GM12878 (cell line): ENCODE measurements around the gene DEUP1. TPM values are rescaled to one million over a fixed set of nuclear protein-coding genes. Genes with fewer than 3 reads are reported as not detected.

ENCODE experiments used
- ATAC-seq: fragments of 200-7000 bp; cut with Tn5 transposase; 3 replicates; pipeline ENCODE4 v1.9.1; 2020; ENCODE audit warnings: mild to moderate bottlenecking, moderate library complexity
- BruUV-seq: library from RNA; stranded (reverse); fragments of 400-500 nt; replicated peaks from 2 replicates; lab custom pipeline; 2021; lab: Mats Ljungman, UMichigan
- CTCF ChIA-PET: fragments of 300-600 bp; sonication (Branson Sonifier 250); formaldehyde crosslinking; extraction: SDS; loops from one replicate; lab custom pipeline; 2021; ENCODE audit warnings: inconsistent platforms; lab: Yijun Ruan, JAX
- POLR2A ChIA-PET: fragments of 350-600 bp; formaldehyde crosslinking; extraction: SDS; loops from one replicate; lab custom pipeline; 2021; ENCODE audit warnings: inconsistent platforms; lab: Charles Lee
- RAD21 ChIA-PET: fragments of 300-600 bp; sonication (Branson Sonifier 250); formaldehyde crosslinking; loops from one replicate; lab custom pipeline; 2023; ENCODE audit warnings: antibody characterized with exemption; ENCODE audit not compliant: unreplicated experiment; lab: Charles Lee
- SMC1A ChIA-PET: fragments of 300-600 bp; sonication (Branson Sonifier 250); formaldehyde crosslinking; loops from one replicate; lab custom pipeline; 2023; ENCODE audit not compliant: unreplicated experiment, uncharacterized antibody; lab: Charles Lee
- DNase-seq: peaks from one replicate; pipeline ENCODE4 v3.0.0-alpha.2; 2011; ENCODE audit warnings: low read depth, low spot score
- FAIRE-seq: peaks from 3 replicates; lab custom pipeline; 2011; peaks lifted over from hg19 to GRCh38; lab: Jason Lieb, UNC
- H2AFZ ChIP-seq: 2 replicates; pipeline ENCODE4 v1.6.0; 2011; ENCODE audit warnings: low read depth, low read length, control low read depth; ENCODE audit not compliant: control insufficient read depth
- H3K27ac ChIP-seq: 2 replicates; pipeline ENCODE4 v1.5.1; 2011; ENCODE audit warnings: control low read depth; ENCODE audit not compliant: control insufficient read depth, insufficient read depth
- H3K27me3 ChIP-seq, 2 experiments: replicated peaks in 1 of 2; 2 replicates each; pipeline versions ENCODE4 v1.6.0 to v1.6.1; 2011; ENCODE audit warnings: low read length in 1 of 2; ENCODE audit not compliant: control insufficient read depth in 2 of 2, insufficient read depth in 2 of 2
- H3K36me3 ChIP-seq, 2 experiments: 2 replicates each; pipeline ENCODE4 v1.5.1; 2011; ENCODE audit warnings: low read length in 1 of 2; ENCODE audit not compliant: control insufficient read depth in 2 of 2, insufficient read depth in 2 of 2
- H3K4me1 ChIP-seq: 2 replicates; pipeline ENCODE4 v1.6.1; 2011; ENCODE audit warnings: mild to moderate bottlenecking, low read length, moderate library complexity, mixed read lengths; ENCODE audit not compliant: control insufficient read depth, insufficient read depth
- H3K4me2 ChIP-seq: 2 replicates; pipeline ENCODE4 v1.6.0; 2011; ENCODE audit warnings: control low read depth; ENCODE audit not compliant: control insufficient read depth, insufficient read depth
- H3K4me3 ChIP-seq: fragments of 200-600 bp; sonication (generic); 2 replicates; pipeline ENCODE4 v1.5.1; 2016
- H3K79me2 ChIP-seq: 2 replicates; pipeline ENCODE4 v1.6.0; 2011; ENCODE audit warnings: low read length; ENCODE audit not compliant: control insufficient read depth, insufficient read depth
- H3K9ac ChIP-seq: 2 replicates; pipeline ENCODE4 v1.8.0; 2011; ENCODE audit warnings: low read length, control low read depth, mixed read lengths; ENCODE audit not compliant: control insufficient read depth, insufficient read depth
- H3K9me3 ChIP-seq: replicated peaks from 3 replicates; pipeline ENCODE4 v1.5.1; 2011; ENCODE audit warnings: mild to moderate bottlenecking, low read length; ENCODE audit not compliant: control insufficient read depth, insufficient read depth
- H4K20me1 ChIP-seq: 2 replicates; pipeline ENCODE4 v1.6.0; 2011; ENCODE audit not compliant: control insufficient read depth, insufficient read depth
- BRCA1 ChIP-seq: IDR thresholded peaks from 2 replicates; pipeline ENCODE4 v1.6.1; 2011; ENCODE audit warnings: low read depth, low read length, improper control_type of control experiment
- ESRRA ChIP-seq: IDR thresholded peaks from 2 replicates; pipeline ENCODE4 v1.6.1; 2012; ENCODE audit warnings: mild to moderate bottlenecking, low read length, improper control_type of control experiment
- IKZF1 ChIP-seq: fragments of 450-650 bp; conservative IDR thresholded peaks from 2 replicates; pipeline ENCODE4 v1.6.1; 2017; ENCODE audit warnings: antibody characterized with exemption, mild to moderate bottlenecking
- NBN ChIP-seq: fragments of 450-650 bp; IDR thresholded peaks from 2 replicates; pipeline ENCODE4 v1.6.1; 2016
- NFIC ChIP-seq: IDR thresholded peaks from 2 replicates; pipeline ENCODE4 v1.6.1; 2012; ENCODE audit warnings: low read depth, mild to moderate bottlenecking, inconsistent platforms, low read length, moderate library complexity
- ZNF207 ChIP-seq: fragments of 450-650 bp; IDR thresholded peaks from 2 replicates; pipeline ENCODE4 v1.6.1; 2014; ENCODE audit warnings: antibody characterized with exemption, mild to moderate bottlenecking, borderline replicate concordance
- WGBS: methylation state at CpG from one replicate; pipeline ENCODE4 v1.1.6; 2016; ENCODE audit warnings: low lambda C conversion rate; ENCODE audit not compliant: insufficient replicate concordance, insufficient coverage; ENCODE audit errors: missing lambda C conversion rate; 5-methylcytosine and 5-hydroxymethylcytosine counted together
- in situ Hi-C: fragments of 300-500 bp; cut with MboI; formaldehyde crosslinking; loops from 9 replicates; pipeline ENCODE4 v1.14.3; 2018; ENCODE audit warnings: mixed read lengths
- intact Hi-C: fragments of 100-400 bp; cut with micrococcal nuclease; formaldehyde crosslinking; loops from one replicate; pipeline ENCODE4 v1.14.2; 2022; ENCODE audit not compliant: unreplicated experiment
- polyA plus RNA-seq, 11 experiments: library from polyadenylated mRNA; depleted of rRNA in 4 of 11; unstranded in 6 of 11; stranded (reverse) in 5 of 11; fragments of >200 nt; fragmentation: Nextera tagmentation in 4 of 11; fragmentation: Illumina TruSeq in 1 of 11; extraction: Ambion mirVana in 4 of 11; extraction: Trizol in 1 of 11; gene quantifications; 1 replicate in 1 of 11; 2 replicates in 10 of 11; pipeline versions ENCODE4 v1.2.1 to v1.2.3, GENCODE V29; 2011 to 2016; ENCODE audit warnings: inconsistent platforms in 2 of 11, missing spikeins in 2 of 11, low read depth in 1 of 11
- total RNA-seq, 4 experiments: library from RNA; depleted of rRNA in 3 of 4; stranded (reverse); fragments of >200 nt in 3 of 4; fragmentation: Illumina TruSeq in 1 of 4; extraction: Trizol in 1 of 4; gene quantifications; 2 replicates each; pipeline versions ENCODE4 v1.2.1 to v1.2.3, GENCODE V29; 2013 to 2021
- TF ChIP-seq, protein P1 (sequence below): IDR thresholded peaks from 2 replicates; pipeline ENCODE4 v1.6.1; 2012; ENCODE audit warnings: low read depth, low read length, improper control_type of control experiment
- TF ChIP-seq, protein P2 (sequence below): fragments of 450-650 bp; IDR thresholded peaks from 2 replicates; pipeline ENCODE4 v1.6.1; 2017; ENCODE audit warnings: low read depth, mild to moderate bottlenecking, moderate library complexity
- TF ChIP-seq, protein P3 (sequence below): IDR thresholded peaks from 2 replicates; pipeline ENCODE4 v1.6.1; 2012; ENCODE audit warnings: low read length, inconsistent platforms

The DEUP1 gene
- total and polyA plus RNA-seq, 10 of the 15 experiments (the other 5 are each of a cell fraction or from before 2014, with no cell fraction given), result 0.12 TPM; not detected in 9

DNA sequence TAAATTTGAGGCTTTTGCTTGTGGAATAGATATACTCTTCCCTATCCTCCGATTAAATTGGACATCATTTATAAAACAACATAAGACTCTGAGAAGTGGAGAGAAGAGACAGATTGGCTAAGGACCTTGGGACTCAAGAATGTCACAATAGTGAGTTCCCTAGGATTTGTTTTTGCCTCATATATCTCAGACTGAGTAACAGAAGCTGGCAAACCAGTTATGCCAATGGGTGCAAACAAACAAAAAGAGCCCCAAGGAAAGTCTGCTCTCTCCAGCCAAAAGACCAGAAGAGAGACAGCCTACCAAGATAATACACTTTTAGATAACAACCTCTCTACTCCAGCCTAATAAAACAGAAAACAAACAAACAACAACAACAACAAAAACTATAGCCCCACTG lies 28.9 kb downstream of the DEUP1 start:
- no peaks in the 10 kb centered on the region for H4K20me1 ChIP-seq
- no peak overlapping the region for H3K4me2 ChIP-seq
- ChIA-PET POLR2A (no interaction called here), RAD21 (no interaction called here), CTCF (no interaction called here), SMC1A (no interaction called here)
- DNase-seq, result no peak
- H3K27ac ChIP-seq, result no peak overlapping the region
- H3K9me3 ChIP-seq, result peaks cover under 1% of the 10 kb centered on the region; the same call in 1 of the 3 replicates
- intact Hi-C loops (no loop called here), in situ Hi-C loops (no loop called here)
- ATAC-seq, result no peak
- H3K36me3 ChIP-seq, result no peaks in the 10 kb centered on the region
- H3K9ac ChIP-seq, result no peak overlapping the region
- no peaks in the 10 kb centered on the region for H3K27me3 ChIP-seq
- WGBS, result 0% methylated on average over 1 of the region's 1 CpG
- BruUV-seq, result no TSS peak
- FAIRE-seq, result no peak
- H3K4me3 ChIP-seq, result no peak overlapping the region
- no peaks in the 10 kb centered on the region for H3K4me1 ChIP-seq
- TF ChIP-seq IKZF1, result no peak
- no peak for TF ChIP-seq ZNF207
- TF ChIP-seq, protein P1, sequence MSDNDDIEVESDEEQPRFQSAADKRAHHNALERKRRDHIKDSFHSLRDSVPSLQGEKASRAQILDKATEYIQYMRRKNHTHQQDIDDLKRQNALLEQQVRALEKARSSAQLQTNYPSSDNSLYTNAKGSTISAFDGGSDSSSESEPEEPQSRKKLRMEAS, result no peak
- TF ChIP-seq, protein P2, sequence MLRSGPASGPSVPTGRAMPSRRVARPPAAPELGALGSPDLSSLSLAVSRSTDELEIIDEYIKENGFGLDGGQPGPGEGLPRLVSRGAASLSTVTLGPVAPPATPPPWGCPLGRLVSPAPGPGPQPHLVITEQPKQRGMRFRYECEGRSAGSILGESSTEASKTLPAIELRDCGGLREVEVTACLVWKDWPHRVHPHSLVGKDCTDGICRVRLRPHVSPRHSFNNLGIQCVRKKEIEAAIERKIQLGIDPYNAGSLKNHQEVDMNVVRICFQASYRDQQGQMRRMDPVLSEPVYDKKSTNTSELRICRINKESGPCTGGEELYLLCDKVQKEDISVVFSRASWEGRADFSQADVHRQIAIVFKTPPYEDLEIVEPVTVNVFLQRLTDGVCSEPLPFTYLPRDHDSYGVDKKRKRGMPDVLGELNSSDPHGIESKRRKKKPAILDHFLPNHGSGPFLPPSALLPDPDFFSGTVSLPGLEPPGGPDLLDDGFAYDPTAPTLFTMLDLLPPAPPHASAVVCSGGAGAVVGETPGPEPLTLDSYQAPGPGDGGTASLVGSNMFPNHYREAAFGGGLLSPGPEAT, result no peak
- no peak for TF ChIP-seq ESRRA
- no peak for TF ChIP-seq BRCA1
- TF ChIP-seq, protein P3, sequence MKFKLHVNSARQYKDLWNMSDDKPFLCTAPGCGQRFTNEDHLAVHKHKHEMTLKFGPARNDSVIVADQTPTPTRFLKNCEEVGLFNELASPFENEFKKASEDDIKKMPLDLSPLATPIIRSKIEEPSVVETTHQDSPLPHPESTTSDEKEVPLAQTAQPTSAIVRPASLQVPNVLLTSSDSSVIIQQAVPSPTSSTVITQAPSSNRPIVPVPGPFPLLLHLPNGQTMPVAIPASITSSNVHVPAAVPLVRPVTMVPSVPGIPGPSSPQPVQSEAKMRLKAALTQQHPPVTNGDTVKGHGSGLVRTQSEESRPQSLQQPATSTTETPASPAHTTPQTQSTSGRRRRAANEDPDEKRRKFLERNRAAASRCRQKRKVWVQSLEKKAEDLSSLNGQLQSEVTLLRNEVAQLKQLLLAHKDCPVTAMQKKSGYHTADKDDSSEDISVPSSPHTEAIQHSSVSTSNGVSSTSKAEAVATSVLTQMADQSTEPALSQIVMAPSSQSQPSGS, result no peak
- no peak for TF ChIP-seq NFIC
- no peak for TF ChIP-seq NBN
- H2AFZ ChIP-seq, result no peak overlapping the region
- H3K79me2 ChIP-seq, result no peaks in the 10 kb centered on the region
